HL-60 (cell line): ENCODE results near the gene IRX4.
"Not testable (repeated sequence)": the region's sequence is repeated elsewhere in the genome, so short reads cannot be mapped to it uniquely, and the experiment has no call there.

Experiments
- DNase-seq, 2 experiments: peaks; one replicate each; pipeline ENCODE4 v3.0.0-alpha.2; 2010 to 2020; ENCODE audit warnings: low read depth in 1 of 2, low spot score in 1 of 2
- H3K27ac ChIP-seq: fragments of 250-450 bp; sonication (Bioruptor Pico); replicated peaks from 2 replicates; pipeline ENCODE4 v1.5.1; 2020; ENCODE audit warnings: mild to moderate bottlenecking, moderate library complexity
- H3K27me3 ChIP-seq: fragments of 250-450 bp; sonication (Bioruptor Pico); 2 replicates; pipeline ENCODE4 v1.5.1; 2021; ENCODE audit warnings: mild to moderate bottlenecking, moderate library complexity; ENCODE audit not compliant: insufficient read depth, poor library complexity, severe bottlenecking
- H3K4me3 ChIP-seq: replicated peaks from 2 replicates; pipeline ENCODE4 v1.5.1; 2011; ENCODE audit warnings: mild to moderate bottlenecking, control low read depth, low read length; ENCODE audit not compliant: insufficient read depth
- CTCF ChIP-seq: IDR thresholded peaks from one replicate; pipeline ENCODE4 v1.5.1; 2011; ENCODE audit warnings: low read length, control low read depth, inconsistent platforms; ENCODE audit not compliant: insufficient read depth
- GABPA ChIP-seq: IDR thresholded peaks from 2 replicates; pipeline ENCODE4 v1.6.1; 2012; ENCODE audit warnings: low read depth
- POLR2AphosphoS5 ChIP-seq: IDR thresholded peaks from 2 replicates; pipeline ENCODE4 v1.6.1; 2012; ENCODE audit warnings: low read depth
- REST ChIP-seq: IDR thresholded peaks from 2 replicates; pipeline ENCODE4 v1.6.1; 2012; ENCODE audit warnings: low read depth; ENCODE audit not compliant: insufficient replicate concordance
- SPI1 ChIP-seq: IDR thresholded peaks from 2 replicates; pipeline ENCODE4 v1.6.1; 2012; ENCODE audit warnings: low read depth, mild to moderate bottlenecking, borderline replicate concordance

The IRX4 gene

GRCh38 chr5:1844708-1845436 is 37.9 kb downstream of the IRX4 start:
- no peak overlapping the region for H3K4me3 ChIP-seq
- TF ChIP-seq SPI1, result no peak
- no peak for TF ChIP-seq GABPA
- no peak for TF ChIP-seq REST
- no peak for TF ChIP-seq POLR2AphosphoS5
- H3K27ac ChIP-seq, result no peak overlapping the region
- DNase-seq, result no peak
- H3K27me3 ChIP-seq, result peaks cover 10% of the 10 kb centered on the region

GRCh38 chr5:1843761-1844160 is 39.0 kb downstream of the IRX4 start:
- not testable (repeated sequence) for H3K27ac ChIP-seq, H3K4me3 ChIP-seq, H3K27me3 ChIP-seq, DNase-seq

GRCh38 chr5:1842004-1842819 is 40.5 kb downstream of the IRX4 start:
- Histone ChIP-seq H3K4me3 (no peak overlapping the region), H3K27me3 (peaks cover 8% of the 10 kb centered on the region), H3K27ac (no peak overlapping the region)
- DNase-seq, result no peak
- TF ChIP-seq REST (no peak), CTCF (no peak), POLR2AphosphoS5 (no peak), SPI1 (no peak), GABPA (no peak)

- Histone ChIP-seq H3K27ac (no peak overlapping the region), H3K27me3 (peaks cover 8% of the 10 kb centered on the region), H3K4me3 (no peak overlapping the region)
- no peak for TF ChIP-seq REST
- TF ChIP-seq GABPA, result no peak
- TF ChIP-seq POLR2AphosphoS5, result no peak
- no peak for TF ChIP-seq SPI1
- no peak for TF ChIP-seq CTCF
- DNase-seq, result no peak
These were observed 41.8 kb downstream of the IRX4 start for GRCh38 chr5:1840741-1841521.
